ENCODE data around the gene CNKSR3. TPM values are rescaled to one million over a fixed set of nuclear protein-coding genes. Genes with fewer than 3 reads are reported as not detected.

The CNKSR3 gene
- total RNA-seq, 2 donors from 2014 or later, result 5.9 to 8.0 TPM

DNA sequence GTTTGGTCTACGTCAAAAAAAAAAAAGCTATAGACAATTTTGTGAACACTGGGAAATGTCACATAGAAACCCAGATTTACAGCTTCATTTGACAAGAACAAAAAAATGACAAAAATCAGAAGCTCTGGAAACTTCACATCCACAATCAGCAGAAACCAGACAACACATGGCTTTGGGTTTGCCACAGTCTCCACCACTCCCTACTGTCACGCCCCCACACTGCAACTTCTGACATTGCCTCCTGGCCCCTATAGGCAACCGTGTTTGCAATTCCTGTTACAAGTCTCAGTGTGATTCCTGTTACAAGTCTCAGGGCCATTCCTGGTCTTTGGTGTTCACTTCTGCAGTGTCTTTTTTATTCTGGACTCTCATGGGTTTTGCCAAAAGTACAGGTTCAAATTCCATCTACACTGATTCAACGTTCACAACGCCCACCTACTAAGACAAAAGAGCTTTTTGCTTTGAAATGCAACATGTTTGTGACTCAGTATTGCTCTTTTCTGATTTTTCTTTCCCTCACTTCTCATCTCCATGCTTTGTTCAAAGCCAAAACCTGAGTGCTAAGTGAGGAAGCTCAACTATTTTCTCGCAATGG, 12.0 kb downstream of the CNKSR3 start:
- no peaks in the 10 kb centered on the region for H3K27me3 ChIP-seq (ENCODE audit: control insufficient read depth, insufficient read depth, low read length, poor library complexity, severe bottlenecking)
- H3K27ac Mint-ChIP-seq, result no peak overlapping the region
- no peaks in the 10 kb centered on the region for H3K36me3 ChIP-seq (ENCODE audit: control insufficient read depth, insufficient read depth, low read length)
- H3K27me3 Mint-ChIP-seq (ENCODE audit: insufficient read depth), result no peaks in the 10 kb centered on the region
- no peaks in the 10 kb centered on the region for H3K4me1 ChIP-seq (ENCODE audit: control insufficient read depth, insufficient read depth, low read length)
- 83 to 86% methylated on average over 4 to 6 of the region's 6 CpGs for WGBS, 2 experiments (ENCODE audit: insufficient coverage in 1 of 2, insufficient read length in 1 of 2)
- no peak overlapping the region for H3K9ac ChIP-seq (ENCODE audit: extremely low read depth, low read length, poor library complexity, severe bottlenecking)
- H3K9me3 Mint-ChIP-seq, result no peaks in the 10 kb centered on the region
- H3K4me3 ChIP-seq (ENCODE audit: low read length), result no peak overlapping the region
- no peaks in the 10 kb centered on the region for H3K4me1 Mint-ChIP-seq
- no peak overlapping the region for H3K4me3 Mint-ChIP-seq
- DNase-seq, result no peak
- no peak overlapping the region for H3K27ac ChIP-seq (ENCODE audit: low read depth, low read length)
- TF ChIP-seq, protein P1, sequence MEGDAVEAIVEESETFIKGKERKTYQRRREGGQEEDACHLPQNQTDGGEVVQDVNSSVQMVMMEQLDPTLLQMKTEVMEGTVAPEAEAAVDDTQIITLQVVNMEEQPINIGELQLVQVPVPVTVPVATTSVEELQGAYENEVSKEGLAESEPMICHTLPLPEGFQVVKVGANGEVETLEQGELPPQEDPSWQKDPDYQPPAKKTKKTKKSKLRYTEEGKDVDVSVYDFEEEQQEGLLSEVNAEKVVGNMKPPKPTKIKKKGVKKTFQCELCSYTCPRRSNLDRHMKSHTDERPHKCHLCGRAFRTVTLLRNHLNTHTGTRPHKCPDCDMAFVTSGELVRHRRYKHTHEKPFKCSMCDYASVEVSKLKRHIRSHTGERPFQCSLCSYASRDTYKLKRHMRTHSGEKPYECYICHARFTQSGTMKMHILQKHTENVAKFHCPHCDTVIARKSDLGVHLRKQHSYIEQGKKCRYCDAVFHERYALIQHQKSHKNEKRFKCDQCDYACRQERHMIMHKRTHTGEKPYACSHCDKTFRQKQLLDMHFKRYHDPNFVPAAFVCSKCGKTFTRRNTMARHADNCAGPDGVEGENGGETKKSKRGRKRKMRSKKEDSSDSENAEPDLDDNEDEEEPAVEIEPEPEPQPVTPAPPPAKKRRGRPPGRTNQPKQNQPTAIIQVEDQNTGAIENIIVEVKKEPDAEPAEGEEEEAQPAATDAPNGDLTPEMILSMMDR (conservative IDR thresholded peaks at IDR 0.05), result no peak
- H3K9me3 ChIP-seq (ENCODE audit: control insufficient read depth, low read length), result no peaks in the 10 kb centered on the region
- H3K36me3 Mint-ChIP-seq (ENCODE audit: low read depth), result peaks cover 2% of the 10 kb centered on the region

DNA sequence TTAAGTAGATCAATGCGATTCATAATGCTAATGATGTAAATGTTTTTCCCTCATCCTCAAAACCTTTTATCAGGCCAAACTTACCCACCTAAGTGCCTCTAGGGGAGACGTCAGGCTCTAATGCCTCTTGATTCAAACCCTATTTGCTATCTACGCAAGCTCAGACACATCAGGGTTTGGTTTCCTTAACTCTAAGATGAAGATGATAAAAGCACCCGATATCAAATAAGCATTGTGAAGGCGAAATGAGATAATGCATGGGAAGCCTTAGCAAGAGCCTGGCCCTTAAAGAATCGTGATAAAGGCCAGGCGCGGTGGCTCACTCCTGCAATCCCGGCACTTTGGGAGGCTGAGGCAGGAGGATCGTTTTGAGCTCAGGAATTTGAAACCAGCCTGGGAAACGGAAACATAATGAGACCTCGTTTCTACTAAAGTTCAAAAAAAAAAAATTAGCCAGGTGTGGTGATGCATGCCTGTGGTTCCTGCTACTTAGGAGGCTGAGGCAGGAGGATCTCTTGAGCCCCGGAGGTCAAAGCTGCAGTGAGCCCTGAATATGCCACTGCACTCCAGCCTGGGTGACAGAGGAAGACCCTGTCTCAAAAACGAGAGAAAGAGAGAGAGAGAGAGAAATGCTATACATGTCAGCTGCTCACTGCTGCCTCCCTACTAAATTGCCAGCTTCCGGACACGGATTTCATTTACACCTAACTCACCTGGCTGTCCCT, 13.5 kb downstream of the CNKSR3 start:
- TF ChIP-seq, protein P1 (conservative IDR thresholded peaks at IDR 0.05), result no peak
- H3K36me3 ChIP-seq (ENCODE audit: control insufficient read depth, insufficient read depth, low read length), result no peaks in the 10 kb centered on the region
- no peaks in the 10 kb centered on the region for H3K9me3 Mint-ChIP-seq
- no peaks in the 10 kb centered on the region for H3K4me1 ChIP-seq (ENCODE audit: control insufficient read depth, insufficient read depth, low read length)
- no peak overlapping the region for H3K27ac ChIP-seq (ENCODE audit: low read depth, low read length)
- peaks cover 2% of the 10 kb centered on the region for H3K36me3 Mint-ChIP-seq (ENCODE audit: low read depth)
- H3K27me3 ChIP-seq (ENCODE audit: control insufficient read depth, insufficient read depth, low read length, poor library complexity, severe bottlenecking), result no peaks in the 10 kb centered on the region
- no peak for DNase-seq
- WGBS, 2 experiments (ENCODE audit: insufficient coverage in 1 of 2, insufficient read length in 1 of 2), result 88 to 89% methylated on average over 15 to 16 of the region's 16 CpGs
- no peaks in the 10 kb centered on the region for H3K9me3 ChIP-seq (ENCODE audit: control insufficient read depth, low read length)
- H3K4me1 Mint-ChIP-seq, result no peaks in the 10 kb centered on the region
- H3K27ac Mint-ChIP-seq, result no peak overlapping the region
- no peaks in the 10 kb centered on the region for H3K27me3 Mint-ChIP-seq (ENCODE audit: insufficient read depth)
- H3K4me3 ChIP-seq (ENCODE audit: low read length), result no peak overlapping the region
- H3K4me3 Mint-ChIP-seq, result no peak overlapping the region
- H3K9ac ChIP-seq (ENCODE audit: extremely low read depth, low read length, poor library complexity, severe bottlenecking), result no peak overlapping the region

GRCh38 chr6:154496186-154496585, 14.3 kb downstream of the CNKSR3 start:
- H3K9me3 ChIP-seq (ENCODE audit: control insufficient read depth, low read length), result no peaks in the 10 kb centered on the region
- Mint-ChIP-seq H3K4me3 (no peak overlapping the region), H3K27me3 (ENCODE audit: insufficient read depth) (no peaks in the 10 kb centered on the region), H3K36me3 (ENCODE audit: low read depth) (peaks cover 2% of the 10 kb centered on the region), H3K9me3 (no peaks in the 10 kb centered on the region), H3K4me1 (no peaks in the 10 kb centered on the region), H3K27ac (no peak overlapping the region)
- WGBS, 2 experiments (ENCODE audit: insufficient coverage in 1 of 2, insufficient read length in 1 of 2), result 86 to 92% methylated on average over 2 to 4 of the region's 4 CpGs
- H3K4me3 ChIP-seq (ENCODE audit: low read length), result no peak overlapping the region
- TF ChIP-seq, protein P1 (conservative IDR thresholded peaks at IDR 0.05), result no peak
- H3K4me1 ChIP-seq (ENCODE audit: control insufficient read depth, insufficient read depth, low read length), result no peaks in the 10 kb centered on the region
- no peaks in the 10 kb centered on the region for H3K27me3 ChIP-seq (ENCODE audit: control insufficient read depth, insufficient read depth, low read length, poor library complexity, severe bottlenecking)
- H3K36me3 ChIP-seq (ENCODE audit: control insufficient read depth, insufficient read depth, low read length), result no peaks in the 10 kb centered on the region
- no peak overlapping the region for H3K9ac ChIP-seq (ENCODE audit: extremely low read depth, low read length, poor library complexity, severe bottlenecking)
- no peak for DNase-seq
- H3K27ac ChIP-seq (ENCODE audit: low read depth, low read length), result no peak overlapping the region

All from endodermal cell (in vitro differentiated cells).